Activated CD8-positive, alpha-beta memory T cell treated with anti-CD3 and anti-CD28 coated beads, Interleukin-2, amount 50 U/mL, for 48 hours (primary cell): Measurements from ENCODE around the gene EPB41L1.
"Not testable (repeated sequence)": the region's sequence is repeated elsewhere in the genome, so short reads cannot be mapped to it uniquely, and the experiment has no call there.

Experiments used
- DNase-seq: peaks from one replicate; pipeline ENCODE4 v3.0.0-alpha.2; 2020

The EPB41L1 gene

DNA sequence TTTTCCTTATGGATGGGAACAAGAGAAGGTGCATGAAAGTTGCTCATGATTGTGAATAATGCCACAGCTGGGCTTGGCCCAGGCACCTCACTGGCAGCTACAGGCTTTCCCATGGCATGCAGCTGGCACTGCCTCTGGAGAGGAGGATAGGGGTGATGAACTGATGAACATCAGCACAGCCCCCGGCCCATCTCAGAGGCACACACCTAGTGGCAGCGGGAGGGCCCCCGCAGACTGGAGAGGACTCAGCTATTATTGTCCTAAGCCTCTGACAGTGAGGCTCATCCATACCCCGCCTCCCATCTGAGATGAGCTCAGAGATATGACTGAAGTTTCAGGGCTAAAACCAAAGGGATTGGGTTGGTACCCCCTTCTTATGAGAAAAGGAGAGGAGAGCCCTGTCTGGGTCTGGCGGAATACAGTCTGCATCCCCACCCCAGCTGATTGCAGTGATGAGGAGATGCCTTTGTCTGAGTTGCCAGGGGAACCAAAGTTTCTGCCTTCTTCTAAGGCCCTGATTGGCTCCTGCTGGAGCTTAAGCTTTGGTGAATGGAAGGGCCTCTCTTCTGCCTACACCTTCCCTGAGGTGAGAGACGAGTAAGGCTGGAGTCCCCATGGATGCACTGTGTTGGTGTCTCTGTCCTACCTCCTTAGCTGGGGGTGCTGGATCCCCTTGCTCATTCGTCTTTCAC, 27.6 kb upstream of the EPB41L1 start:
- no peak for DNase-seq

DNA sequence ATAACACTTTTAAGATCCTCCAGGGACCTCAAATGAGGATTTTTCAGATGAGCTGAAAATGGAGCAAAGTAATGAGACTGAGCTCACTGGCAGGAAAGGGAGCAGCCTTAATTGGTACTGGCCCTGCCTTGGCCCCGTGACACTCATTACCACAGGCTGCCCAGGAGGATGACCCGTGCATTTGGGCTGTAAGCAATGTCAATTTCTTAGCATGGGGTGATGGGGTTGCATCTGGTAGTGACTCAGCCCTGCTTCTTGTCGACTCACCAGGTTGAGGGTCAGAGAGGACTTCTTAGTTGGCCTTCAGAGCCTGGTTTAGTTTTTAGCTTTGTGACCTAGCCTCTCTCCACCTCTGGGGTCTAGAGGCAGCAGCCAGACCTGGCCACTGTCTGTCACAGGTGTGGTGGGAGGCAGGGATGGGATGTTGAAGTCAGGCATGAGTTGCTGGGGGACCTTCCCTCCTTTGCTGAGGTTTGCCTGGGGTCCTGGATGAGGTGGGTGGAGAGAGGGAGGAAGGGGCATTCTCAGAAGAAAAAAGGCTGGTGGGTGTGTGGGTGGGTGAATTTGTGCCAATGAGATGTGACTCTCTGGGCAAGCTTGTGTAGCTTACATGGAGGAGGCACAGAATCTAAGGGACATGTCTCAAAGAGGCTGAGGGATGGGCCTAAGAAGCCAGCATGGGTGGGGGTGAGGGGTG, 25.9 kb upstream of the EPB41L1 start:
- no peak for DNase-seq

DNA sequence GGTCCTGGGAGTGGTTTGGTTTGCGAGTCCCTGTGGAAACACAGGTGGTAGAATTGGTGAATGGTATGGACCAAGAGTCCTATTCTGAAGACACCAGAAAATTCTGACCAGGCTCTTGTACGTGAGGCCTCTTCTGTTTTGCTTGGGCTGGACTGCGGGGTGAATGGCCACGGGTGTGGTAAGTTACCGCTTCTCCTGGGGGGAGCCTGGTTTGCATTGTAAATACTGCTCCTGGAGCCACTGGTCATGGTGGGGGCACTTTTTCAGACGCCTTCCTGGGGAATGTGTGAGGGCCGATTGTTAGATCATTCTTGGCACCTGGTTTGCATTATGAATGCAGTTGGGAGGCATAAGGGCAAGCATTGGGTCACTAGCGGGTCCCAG, 25.4 kb upstream of the EPB41L1 start:
- DNase-seq, result no peak

DNA sequence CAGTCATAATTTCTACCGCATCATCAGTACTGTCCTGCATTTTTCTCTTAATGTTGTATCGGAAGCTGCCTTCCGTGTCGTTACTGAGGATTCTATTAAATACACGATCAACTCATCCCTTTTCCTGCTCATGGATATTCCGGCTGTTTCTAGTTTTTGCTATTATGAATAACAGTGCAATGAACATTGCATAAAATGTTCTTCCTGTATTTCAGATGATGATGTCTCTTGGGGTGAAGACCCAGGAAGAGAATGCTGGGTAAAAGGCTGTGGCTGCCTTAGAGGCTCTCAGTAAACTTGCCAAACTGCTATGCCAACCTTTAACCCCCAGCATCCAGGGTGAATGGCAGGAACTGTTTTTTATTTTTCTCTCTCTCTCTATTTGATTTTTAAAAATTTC, 24.1 kb upstream of the EPB41L1 start:
- no peak for DNase-seq

DNA sequence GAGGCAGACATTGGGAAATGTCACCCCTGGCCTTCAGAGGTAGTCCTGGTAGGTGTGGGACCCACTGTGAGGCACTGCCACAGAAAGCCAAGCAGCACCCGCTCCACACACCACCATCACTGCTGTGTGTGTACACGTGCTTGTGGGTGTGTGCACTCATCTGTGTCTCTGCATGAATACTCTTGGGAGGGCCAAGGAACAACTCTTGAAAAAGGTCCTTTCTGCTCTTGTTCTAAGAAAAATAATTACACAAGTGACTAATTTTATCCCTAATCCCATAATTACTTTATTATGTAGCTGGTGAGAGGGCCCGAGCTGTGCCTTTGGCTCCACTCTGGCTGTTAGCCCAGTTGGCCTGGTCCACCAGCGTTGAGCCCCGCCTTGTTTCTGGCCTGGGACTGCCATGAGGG, 21.7 kb upstream of the EPB41L1 start:
- no peak for DNase-seq

DNA sequence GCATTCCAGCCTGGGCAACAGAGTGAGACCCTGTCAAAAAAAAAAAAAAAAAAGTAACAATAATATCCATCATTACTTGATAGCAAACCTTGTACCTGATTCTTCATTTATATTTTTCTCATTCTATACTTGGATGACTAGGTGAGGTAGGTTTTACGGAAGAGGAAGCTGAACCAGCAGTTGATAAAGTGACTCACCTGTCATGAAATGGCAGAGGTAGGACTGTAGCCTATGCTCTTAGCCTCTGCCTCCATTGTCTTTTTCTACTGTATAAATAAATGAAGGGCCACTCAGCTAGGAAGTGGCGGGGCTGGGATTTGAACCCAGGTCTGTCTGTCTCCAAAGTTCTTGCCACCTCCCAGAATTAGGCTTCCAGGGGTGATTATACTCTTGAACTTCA, 20.7 kb upstream of the EPB41L1 start:
- DNase-seq, result no peak

DNA sequence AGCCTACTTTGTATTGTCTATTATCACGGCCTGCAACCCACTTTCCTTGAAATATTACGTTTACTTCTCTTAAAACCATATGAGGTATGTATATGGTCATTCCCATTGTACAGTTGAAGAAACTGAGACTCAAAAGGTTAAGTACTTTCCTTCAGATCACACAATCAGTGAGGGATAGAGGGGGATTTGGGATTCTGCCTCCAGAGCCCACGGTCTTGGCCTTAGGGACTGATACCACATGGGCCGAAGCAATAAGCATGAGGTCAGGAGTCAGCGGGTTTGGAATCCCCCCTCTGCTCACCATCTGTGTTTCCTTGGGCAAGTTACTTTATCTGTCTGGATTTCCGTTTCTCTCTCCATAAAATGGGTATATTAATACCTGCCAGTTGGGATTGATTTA, 19.4 kb upstream of the EPB41L1 start:
- DNase-seq, result no peak

DNA sequence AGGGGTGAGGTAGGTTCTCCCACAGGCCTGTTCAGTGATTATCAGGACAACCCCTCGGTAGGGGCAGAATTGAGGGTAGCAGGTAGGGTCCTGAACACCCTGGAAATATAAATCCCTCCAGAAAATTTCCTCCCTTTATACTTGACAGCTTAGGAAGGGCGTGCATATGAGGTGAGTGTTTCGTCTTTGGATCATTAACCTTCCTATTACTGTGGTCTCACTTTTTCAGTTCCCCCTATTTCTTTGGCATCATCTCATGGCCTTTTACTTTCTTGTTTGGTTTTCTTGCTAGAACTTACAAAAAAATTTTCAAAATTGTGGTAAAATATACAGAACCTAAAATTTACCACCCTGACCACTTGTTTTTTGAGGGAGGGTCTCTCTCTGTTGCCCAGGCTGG, 18.7 kb upstream of the EPB41L1 start:
- DNase-seq, result no peak

DNA sequence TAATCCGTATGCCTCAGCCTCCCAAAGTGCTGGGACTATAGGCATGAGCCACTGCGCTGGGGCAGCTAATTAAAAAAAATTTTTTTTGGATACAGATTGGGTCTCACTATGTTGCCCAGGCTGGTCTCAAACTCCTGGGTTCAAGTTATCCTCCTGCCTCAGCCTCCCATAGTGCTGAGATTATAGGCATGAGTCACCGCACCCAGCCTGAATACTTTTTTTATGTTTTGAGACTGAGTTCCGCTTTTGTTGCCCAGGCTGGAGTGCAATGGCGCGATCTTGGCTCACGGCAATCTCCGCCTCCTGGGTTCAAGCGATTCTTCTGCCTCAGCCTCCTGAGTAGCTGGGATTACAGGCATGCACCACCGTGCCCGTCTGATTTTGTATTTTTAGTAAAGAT, 17.2 kb upstream of the EPB41L1 start:
- not testable (repeated sequence) for DNase-seq

DNA sequence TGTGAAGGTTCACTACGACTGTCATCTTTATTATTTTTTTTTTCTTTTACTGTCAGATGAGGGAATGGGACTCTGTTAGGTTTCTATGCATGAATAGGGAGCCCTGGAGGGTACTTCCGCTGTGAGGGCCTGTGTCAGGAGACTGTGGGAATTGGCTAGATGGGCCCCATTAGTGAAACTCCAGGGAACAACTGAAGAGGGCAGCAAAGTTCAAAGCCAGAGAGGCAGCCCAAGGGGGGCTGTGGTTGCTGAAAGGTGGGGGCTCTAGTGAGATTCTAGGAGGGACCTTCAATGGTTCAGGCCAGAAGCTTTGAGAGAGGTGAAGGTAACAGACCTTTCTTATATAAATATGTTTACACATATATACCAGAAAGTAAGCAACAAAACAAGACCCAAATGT, 13.2 kb upstream of the EPB41L1 start:
- no peak for DNase-seq

DNA sequence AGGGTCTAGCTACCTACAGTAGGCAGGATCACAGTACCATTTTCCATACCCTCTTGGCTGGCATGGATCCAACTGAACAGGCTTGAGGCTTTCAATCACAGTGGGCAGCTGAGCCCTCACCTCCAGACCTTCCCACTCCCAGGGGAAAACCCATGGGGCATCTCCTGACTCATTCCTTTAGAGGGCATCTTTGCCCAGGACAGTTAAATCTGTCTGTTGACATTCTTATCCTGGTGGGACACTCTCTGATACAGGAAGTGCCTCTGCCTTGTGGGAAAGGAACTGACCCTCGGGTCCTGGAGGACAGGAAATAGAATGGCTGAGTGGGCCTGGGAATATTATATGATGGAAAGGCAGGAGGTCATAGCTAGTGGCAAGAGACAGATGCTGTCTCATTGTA, 10.2 kb upstream of the EPB41L1 start:
- no peak for DNase-seq

DNA sequence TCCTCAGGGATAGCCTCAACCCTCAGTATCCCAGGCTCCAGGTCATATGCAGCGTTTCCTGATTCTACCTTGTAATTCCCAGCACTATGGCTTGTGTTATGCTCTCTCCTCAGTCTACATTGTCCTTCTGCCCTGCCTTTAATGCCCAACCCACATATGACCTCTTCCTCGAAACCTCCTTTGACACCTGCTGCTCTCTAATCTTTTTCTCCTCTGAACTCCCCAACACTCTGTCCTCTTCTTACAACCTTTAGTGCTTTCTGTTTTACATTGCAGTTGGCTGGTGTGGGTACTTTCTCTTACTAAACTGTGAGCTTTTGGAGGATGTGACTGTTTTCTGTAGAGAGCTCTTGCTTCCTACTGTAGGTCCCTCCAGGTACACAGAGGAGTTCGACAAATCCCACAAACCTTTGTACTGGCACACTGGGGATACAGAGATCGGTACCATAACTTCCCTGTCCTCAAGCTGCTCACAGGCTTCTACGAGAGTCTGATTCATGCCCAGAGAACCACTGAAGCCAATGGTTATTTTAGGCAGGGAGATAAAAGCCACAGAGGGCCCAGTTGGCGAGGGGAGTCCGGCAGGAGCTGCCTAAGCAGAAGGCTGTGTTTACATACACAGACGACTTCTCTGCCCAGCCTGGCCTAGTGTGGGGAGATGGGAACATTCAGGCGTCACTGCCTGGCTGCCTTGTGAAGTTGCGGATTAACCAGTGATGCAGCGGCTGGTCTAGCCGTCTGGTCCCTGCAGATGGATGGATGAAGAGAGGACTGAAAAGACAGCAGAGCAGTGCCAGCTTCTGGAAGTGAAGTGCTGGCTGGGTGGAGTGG, 8.4 kb upstream of the EPB41L1 start:
- DNase-seq, result no peak

DNA sequence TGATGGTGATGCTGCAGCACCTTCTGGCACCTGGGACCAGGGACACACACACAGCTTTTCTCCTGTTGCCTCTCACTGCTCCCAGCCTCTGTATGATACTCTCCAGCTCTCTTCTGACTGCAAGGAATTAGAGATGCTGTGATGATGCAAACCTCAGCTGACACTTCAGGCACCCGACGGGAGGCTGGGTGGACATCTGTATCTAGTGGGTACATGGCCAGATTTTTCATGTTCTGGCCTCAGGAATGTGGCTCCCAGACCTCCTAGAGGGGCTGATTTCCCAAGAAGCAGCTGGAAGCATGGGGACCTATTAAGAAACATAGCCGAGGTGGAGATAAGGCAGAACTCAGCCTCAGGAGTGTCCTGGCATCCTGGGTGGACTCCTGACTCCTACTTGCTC, 6.8 kb upstream of the EPB41L1 start:
- DNase-seq, result no peak

DNA sequence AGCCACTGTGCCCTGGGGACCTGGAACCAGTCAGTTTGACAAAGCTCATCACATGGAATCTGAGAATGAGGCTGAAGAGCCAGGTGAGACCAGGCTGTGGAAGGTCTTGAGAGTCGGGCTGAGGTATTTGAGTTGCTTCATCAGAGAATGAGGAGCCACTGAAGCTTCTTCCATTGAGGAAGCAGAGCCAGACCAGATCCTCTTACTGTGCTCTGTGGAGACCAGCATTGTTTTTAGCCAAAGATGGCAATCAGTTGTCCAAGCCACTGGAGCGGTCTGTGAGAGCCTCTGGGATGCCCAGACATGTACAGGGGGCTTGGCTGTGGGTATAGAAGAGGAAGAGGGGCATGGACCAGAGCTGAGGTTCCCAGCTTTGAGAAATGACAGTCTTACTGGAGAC, 6.1 kb upstream of the EPB41L1 start:
- no peak for DNase-seq

DNA sequence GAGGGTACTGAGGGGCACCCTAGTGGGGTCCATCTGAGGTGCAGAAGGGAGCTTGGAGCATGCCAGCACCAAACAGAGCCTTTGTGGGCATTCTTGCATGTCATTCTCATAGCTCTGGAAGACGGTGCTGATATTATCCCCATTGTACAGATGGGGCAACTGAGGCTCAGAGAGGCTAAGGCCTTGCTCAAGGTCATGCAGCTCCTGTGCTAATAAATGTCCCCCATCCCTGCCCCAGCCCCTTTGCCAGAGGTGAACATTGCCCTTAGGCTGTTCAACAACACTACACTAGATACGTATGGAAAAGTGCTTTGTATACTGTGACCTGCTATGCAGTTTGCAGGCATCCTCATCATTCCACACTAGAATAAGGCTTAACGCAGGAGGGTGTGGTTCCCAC, 5.5 kb upstream of the EPB41L1 start:
- DNase-seq, result no peak

DNA sequence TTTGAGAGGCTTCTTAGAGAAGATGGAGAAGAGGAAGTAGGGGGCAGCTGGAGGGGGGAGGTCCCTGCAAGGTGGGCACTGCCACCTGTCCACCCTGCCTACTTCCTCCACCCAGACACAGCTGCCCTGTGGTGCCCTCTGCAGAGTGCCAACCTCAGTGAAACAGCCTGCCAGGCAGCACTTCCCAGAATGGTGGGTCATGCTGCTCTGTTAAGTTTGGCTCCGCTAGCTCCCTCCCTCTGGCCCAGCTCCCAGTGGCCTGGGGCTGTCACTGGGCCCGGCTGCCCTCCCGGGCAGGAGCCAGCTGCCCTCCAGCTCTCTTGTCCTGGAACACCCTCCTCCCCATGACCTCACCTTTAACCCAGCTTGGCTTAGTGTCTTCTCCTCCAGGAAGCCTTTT, 5.1 kb upstream of the EPB41L1 start:
- DNase-seq, result no peak

DNA sequence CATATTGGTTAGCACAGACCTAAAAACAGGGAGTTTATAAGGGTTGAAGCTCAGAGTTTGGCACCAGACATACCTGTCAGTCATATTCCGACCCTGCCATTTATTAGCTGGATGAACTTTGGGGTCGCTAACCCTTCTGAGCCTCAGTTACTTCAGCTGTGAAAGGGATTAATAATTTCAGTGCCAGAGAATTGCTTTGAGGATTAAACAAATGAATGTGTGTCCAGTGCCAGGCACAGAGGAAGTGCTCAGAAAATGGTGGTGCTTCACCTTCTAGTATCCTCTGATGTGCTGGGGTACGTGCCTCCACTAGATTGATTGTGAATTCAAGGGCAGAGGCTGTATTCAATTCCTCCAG, 4.1 kb upstream of the EPB41L1 start:
- no peak for DNase-seq

DNA sequence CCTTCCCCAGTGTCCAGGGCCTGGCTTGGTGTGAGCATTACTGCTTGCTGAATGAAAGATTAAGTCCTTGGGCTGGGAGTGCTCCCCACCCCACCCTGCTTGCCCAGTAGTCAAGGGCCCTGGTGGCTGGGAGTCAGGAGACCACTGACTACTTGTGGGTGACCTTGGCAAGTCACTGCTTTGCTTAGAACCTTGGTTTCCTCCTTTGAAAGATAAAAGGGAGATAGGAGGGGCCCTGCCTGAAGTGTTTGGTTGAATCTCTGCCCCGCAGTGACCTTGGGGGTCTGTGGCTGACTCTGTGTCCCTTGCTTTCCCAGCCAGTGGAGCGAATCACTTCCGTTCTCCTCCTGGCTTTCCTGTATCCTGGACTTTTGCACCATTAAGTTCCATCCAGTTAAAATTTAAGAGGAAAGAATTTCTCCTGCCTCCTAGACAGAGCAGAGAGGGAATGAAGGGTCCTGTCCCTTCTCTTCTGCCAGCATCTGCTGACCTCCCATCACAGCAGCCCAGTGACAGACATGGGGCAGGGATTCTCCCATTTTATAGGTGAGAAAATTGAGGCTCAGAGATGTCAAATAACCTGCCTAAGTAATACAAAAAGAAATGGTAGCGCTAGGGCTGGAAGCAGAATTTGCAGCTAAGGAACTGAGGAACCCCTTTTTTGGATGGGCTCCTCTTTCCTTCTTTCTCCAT, 3.5 kb upstream of the EPB41L1 start:
- no peak for DNase-seq

DNA sequence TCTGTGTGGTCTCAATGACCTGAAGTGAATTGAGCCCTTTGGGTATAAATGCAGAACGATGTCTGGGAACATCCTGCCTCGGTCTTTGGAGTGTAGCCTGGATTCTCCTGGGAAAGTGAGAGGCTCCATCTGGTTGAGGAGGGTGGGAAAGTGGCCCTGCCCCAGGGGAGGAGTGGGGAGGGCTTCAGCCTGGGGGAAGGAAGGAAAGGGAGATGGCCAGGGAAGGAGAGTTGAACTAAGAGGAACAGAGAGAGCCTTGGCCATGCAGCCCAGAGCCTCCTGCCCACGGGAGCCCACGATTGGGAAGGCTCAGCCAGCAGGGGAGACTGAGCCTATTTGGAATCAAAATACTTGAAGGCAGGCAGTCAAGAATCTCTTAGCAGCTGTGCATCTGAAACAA, 2.3 kb upstream of the EPB41L1 start:
- no peak for DNase-seq

DNA sequence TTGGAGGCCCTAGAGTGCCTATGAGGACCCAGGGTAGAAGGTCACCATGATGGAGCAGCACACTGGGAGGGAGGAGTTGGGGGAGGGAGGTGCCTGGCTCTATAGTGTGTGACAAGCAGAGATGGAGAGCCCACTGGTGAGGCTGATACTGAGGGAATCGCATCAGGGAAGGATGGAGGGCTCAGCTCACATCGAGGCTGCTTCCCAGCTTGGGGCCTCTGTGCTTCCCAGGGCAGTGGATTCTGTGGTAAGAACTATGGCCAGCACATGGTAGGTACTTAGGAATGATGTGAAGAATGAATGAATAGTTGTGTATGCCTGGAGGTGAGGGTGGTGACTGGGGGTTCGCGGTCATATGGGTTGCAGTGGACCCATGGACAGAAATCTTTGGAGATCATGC, 1.3 kb upstream of the EPB41L1 start:
- DNase-seq, result no peak

DNA sequence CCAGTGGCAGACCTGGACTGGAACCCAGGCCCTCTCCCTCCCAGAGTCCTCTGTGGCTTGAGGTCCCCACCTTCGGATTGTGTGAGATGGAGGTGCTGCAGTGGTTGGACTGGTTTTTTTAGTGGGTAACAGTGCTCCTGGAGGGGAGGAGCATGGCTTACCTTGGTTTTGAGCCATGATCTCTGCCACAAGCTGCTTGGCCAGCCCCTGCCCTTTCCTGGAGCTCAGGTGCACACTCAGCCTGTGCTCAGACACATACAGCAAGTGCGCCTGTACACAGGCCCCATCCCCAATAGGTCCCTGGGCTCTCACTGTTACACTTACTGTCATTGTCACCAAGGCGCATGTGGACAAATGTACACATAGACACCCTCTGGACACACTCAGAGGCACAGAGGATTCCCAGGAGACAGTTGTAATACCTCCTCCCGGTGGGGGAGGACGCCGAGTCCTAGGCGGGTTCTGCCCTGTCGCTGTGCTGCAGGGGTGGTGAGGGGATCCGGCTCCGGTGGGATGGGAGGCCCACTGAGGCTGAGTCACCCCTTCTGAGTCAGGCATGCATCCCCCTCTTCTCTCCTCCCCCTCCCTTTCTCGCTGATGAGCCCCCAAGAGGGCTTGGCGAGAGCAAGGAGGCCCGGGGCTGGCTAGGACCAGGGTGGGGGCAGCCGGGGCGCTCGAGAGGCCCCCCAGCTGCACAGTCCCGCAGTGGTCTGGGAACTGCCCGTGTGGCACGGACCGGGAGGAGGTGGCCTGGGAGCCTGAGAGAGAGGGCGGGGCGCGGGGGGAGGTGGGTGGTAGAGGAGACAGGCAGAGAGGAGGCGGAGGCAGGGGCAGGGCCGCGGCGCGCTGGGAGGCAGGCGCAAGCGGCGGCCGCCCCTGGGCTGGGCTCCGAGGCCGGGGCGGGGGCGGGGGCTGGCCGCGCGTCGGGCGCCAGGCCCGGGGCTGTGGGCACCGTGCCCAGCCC, 522 bp upstream of the EPB41L1 start:
- peak; percentile 63 for DNase-seq

DNA sequence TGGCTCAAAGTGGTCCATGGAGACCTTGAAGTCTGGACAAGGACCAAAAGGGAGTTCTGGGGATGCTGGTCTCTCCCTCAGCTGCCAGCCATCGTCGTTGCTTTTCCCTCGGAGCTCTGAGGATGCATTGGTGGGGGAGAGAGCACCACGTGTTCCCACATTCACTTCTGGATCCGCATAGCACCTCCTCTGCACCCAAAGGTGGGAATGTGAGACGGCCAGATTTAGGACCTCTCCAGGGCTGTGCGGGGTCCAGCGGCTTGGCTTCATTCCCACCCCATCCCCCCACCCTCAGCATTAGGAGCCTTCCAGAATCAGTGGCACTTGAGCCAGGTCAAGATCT, 1.1 kb downstream of the EPB41L1 start:
- DNase-seq, result no peak

DNA sequence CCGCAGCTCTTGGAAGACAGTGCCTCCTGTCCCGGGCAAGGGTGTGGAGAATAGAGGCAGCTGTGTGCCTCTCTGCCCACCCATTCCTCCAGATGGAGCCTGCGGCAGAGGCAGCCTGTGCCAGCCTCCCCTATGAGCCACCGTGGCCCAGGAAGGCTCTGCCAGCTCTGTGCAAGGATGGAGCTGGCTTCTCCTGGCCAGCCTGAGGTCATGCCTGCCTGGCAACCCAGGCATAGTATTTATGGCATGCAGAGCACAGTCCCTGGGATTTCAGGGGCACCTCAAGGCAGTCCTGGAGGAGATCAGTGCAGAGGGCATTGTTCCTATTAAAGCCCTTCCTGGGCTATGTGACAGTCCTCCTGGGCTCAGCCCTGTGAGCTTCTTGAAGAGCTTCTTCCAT, 1.5 kb downstream of the EPB41L1 start:
- DNase-seq, result no peak
